NK-92 (cell line): ENCODE results near the gene SSX2.
"Not testable (repeated sequence)": the region's sequence is repeated elsewhere in the genome, so short reads cannot be mapped to it uniquely, and the experiment has no call there.

Experiments
- DNase-seq: peaks from one replicate; lab custom pipeline; 2025; ENCODE audit not compliant: unreplicated experiment; lab: John Stamatoyannopoulos, UW

Gene SSX2

DNA sequence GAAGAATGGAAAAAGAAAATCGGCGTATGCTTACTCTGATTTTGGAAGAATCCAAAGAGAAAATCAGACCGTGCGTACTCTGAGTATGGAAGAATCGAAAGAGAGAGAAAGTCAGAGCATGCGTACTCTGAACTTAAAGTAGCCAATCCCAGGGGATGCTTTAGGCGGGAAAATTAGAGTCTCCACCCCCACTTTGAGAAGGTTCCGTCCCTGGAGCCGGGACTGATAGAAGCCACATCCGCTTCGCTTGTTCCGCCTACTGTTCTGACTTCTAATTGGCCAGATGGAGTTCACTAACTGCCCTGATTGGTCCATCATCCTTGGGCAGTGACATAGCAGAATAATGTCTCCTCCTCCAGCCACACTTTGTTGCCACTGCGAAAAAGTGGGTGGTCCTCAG is at the start of gene SSX2:
SSX2 (minus strand) TSS at position 101 of the 400 bp plus-strand sequence. CDS start 1,429 bp downstream, outside the sequence.
- not testable (repeated sequence) for DNase-seq

GRCh38 chrX:52750952-52751351 is 44.0 kb upstream of the SSX2 start, which contains the start of gene SSX2B:
SSX2B (plus strand) TSS chrX:52751252; CDS start chrX:52752681, 1,429 bp downstream.
- not testable (repeated sequence) for DNase-seq

DNA sequence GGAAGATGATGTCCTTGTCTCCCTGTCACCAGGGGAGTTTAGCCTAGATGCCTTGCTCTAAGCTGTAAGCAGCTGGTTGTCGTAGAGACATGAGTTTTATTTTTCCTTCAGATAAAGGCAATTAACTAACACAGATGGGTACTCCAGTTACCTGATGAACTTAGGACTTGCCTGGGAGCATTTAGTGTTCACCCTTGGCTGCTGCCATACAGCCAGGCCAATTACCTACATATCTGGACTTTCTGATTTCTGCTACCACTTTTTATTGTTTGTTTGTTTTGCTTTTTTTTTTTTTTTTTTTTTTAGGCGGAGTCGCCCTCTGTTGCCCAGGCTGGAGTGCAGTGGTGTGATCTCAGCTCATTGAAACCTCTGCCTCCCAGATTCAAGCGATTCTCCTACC is 14.9 kb downstream of the SSX2 start:
- not testable (repeated sequence) for DNase-seq

GRCh38 chrX:52662218-52662617 is 44.8 kb downstream of the SSX2 start:
- not testable (repeated sequence) for DNase-seq

DNA sequence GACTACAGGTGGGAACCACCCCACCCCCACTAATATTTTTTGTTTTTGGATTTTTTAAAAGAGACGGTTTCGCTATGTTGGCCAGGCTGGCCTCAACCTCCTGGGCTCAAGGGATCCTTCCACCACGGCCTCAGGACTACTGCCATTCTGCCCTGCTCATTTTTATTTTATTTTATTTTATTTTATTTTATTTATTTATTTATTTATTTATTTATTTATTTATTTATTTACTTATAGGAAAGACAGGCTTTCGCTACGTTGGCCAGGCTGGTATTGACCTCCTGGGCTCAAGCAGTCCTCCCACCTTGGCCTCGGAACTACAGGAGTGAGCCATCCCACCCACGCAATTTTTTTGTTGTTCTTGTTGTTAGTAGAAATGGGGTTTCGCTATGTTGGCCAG is 51.5 kb downstream of the SSX2 start:
- not testable (repeated sequence) for DNase-seq

DNA sequence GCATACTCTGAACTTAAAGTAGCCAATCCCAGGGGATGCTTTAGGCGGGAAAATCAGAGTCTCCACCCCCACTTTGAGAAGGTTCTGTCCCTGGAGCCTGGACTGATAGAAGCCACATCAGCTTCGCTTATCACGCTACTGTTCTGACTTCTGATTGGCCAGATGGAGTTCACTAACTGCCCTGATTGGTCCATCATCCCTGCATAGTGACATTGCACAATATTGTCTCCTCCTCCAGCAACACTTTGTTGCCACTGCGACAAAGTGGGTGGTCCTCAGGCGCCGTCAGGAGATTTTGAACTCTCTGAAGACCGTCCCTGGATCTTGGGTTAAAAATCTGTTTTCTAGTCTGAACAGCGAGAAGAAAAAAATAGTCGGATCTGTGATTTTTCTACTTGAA is 52.2 kb downstream of the SSX2 start, which contains the start of gene SSX7:
SSX7 (minus strand) TSS at position 101 of the 400 bp plus-strand sequence. CDS start 1,428 bp downstream, outside the sequence.
- DNase-seq: not testable (repeated sequence)

DNA sequence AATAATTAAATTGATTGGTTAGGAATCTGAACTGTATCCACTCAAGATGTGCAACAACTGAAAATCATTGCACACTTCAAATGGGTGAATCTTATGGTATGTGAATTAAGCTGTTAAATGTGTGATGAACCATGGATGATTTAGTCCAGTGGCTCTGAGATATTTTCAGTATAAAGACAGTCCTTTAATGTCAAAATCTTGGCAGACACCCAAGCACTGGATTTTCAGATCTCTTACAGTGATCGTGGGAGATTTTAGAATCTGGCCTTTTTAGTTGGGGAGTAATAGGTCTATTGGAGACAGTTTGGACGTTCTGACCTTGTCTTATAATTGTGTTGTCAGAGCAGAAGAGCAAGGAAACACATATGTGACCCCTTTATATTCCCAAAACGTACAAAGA is 56.3 kb downstream of the SSX2 start:
- DNase-seq: not testable (repeated sequence)

DNA sequence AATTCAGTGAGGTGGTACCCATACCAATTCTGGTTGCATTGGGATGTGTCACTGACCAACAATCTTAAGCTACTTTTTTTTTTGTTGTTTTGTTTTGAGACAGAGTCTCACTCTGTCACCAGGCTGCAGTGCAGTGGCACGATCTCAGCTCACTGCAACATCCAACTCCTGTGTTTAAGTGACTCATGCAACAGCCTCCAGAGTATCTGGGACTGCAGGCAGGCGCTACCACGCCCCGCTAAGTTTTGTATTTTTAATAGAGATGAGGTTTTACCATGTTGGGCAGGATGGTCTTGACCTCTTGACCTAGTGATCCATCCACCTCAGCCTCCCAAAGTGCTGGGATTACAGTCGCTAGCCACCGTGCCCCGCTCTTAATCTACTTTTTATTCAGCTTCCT is 58.0 kb downstream of the SSX2 start:
- DNase-seq: not testable (repeated sequence)
